ENCODE measurements around the gene C16orf74. TPM values are rescaled to one million over a fixed set of nuclear protein-coding genes. Genes with fewer than 3 reads are reported as not detected.

The C16orf74 gene
- total and polyA plus RNA-seq, 2 experiments from 2014 or later: 3.8 to 7.0 TPM

- WGBS, 2 experiments (ENCODE audit: low coverage in 1 of 2, low lambda C conversion rate in 2 of 2, missing lambda C conversion rate in 2 of 2): 96 to 98% methylated on average over 9 of the region's 9 CpGs
- Histone ChIP-seq H3F3A (ENCODE audit: insufficient read depth) (no peaks in the 10 kb centered on the region), H3K9me2 (ENCODE audit: insufficient read depth) (no peaks in the 10 kb centered on the region), H3K9me3 (ENCODE audit: low read depth) (no peaks in the 10 kb centered on the region), H3K79me2 (ENCODE audit: insufficient read depth) (no peaks in the 10 kb centered on the region), H3K4me2 (ENCODE audit: unreplicated experiment) (no peak overlapping the region), H3K4me3 (no peak overlapping the region), H3K4me1 (ENCODE audit: insufficient read depth) (no peaks in the 10 kb centered on the region), H3K27ac (no peak overlapping the region), H3K9ac (no peak overlapping the region), H3K27me3 (replicated peaks; ENCODE audit: insufficient read depth) (no peaks in the 10 kb centered on the region), H3K36me3 (ENCODE audit: low read depth) (no peaks in the 10 kb centered on the region), H4K20me1 (ENCODE audit: insufficient read depth) (no peaks in the 10 kb centered on the region), H2AFZ (no peak overlapping the region)
- DNase-seq: no peak
- in situ Hi-C loops (cut with MboI): no loop called here
- no peak for TF ChIP-seq EZH2phosphoT487 (IDR thresholded peaks at IDR 0.05; ENCODE audit: insufficient read depth, low read depth)
- no peak for TF ChIP-seq EZH2 (IDR thresholded peaks at IDR 0.05; ENCODE audit: insufficient read depth, poor library complexity, severe bottlenecking)
Observed at GRCh38 chr16:85710732-85711131, 40.2 kb downstream of the C16orf74 start.

- no peaks in the 10 kb centered on the region for H3K9me3 ChIP-seq (ENCODE audit: low read depth)
- no peak overlapping the region for H3K27ac ChIP-seq
- H3K4me3 ChIP-seq: no peak overlapping the region
- no peak overlapping the region for H3K4me2 ChIP-seq (ENCODE audit: unreplicated experiment)
- TF ChIP-seq EZH2 (IDR thresholded peaks at IDR 0.05; ENCODE audit: insufficient read depth, poor library complexity, severe bottlenecking): no peak
- no peak for TF ChIP-seq EZH2phosphoT487 (IDR thresholded peaks at IDR 0.05; ENCODE audit: insufficient read depth, low read depth)
- no peaks in the 10 kb centered on the region for H3K4me1 ChIP-seq (ENCODE audit: insufficient read depth)
- no peaks in the 10 kb centered on the region for H3K79me2 ChIP-seq (ENCODE audit: insufficient read depth)
- no peak overlapping the region for H2AFZ ChIP-seq
- H4K20me1 ChIP-seq (ENCODE audit: insufficient read depth): no peaks in the 10 kb centered on the region
- no peak for DNase-seq
- H3K9ac ChIP-seq: no peak overlapping the region
- no peaks in the 10 kb centered on the region for H3F3A ChIP-seq (ENCODE audit: insufficient read depth)
- H3K36me3 ChIP-seq (ENCODE audit: low read depth): no peaks in the 10 kb centered on the region
- no peaks in the 10 kb centered on the region for H3K27me3 ChIP-seq (replicated peaks; ENCODE audit: insufficient read depth)
- in situ Hi-C loops (cut with MboI): no loop called here
- WGBS, 2 experiments (ENCODE audit: low coverage in 1 of 2, low lambda C conversion rate in 2 of 2, missing lambda C conversion rate in 2 of 2): 85 to 86% methylated on average over 51 to 53 of the region's 53 CpGs
- no peaks in the 10 kb centered on the region for H3K9me2 ChIP-seq (ENCODE audit: insufficient read depth)
Observed at GRCh38 chr16:85709766-85710585, 40.9 kb downstream of the C16orf74 start.

DNA sequence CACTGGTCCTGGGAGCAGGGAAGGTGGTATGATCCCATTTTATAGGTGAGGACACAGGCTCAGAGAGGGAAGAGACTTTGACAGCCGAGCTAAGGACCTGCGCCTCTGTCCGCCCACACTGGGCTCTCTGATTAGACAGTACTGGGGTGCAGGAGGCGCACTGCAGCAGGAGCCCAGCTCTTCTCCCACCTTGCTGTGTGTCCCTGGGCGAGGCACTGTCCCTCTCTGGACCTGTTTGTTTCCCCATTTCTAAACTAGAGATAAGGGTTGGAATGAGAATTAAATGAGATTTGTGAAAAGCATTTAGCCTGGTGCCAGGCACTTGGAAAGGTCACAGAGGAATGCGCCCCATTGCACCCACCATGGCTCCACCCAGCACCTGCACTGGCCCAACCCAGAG, 42.6 kb downstream of the C16orf74 start:
- Histone ChIP-seq H3K4me3 (no peak overlapping the region), H3K79me2 (ENCODE audit: insufficient read depth) (no peaks in the 10 kb centered on the region), H3K27me3 (replicated peaks; ENCODE audit: insufficient read depth) (no peaks in the 10 kb centered on the region), H3K9me3 (ENCODE audit: low read depth) (no peaks in the 10 kb centered on the region), H3K27ac (no peak overlapping the region), H3K4me2 (ENCODE audit: unreplicated experiment) (no peak overlapping the region), H4K20me1 (ENCODE audit: insufficient read depth) (no peaks in the 10 kb centered on the region), H3K9me2 (ENCODE audit: insufficient read depth) (no peaks in the 10 kb centered on the region), H3K9ac (no peak overlapping the region), H3F3A (ENCODE audit: insufficient read depth) (no peaks in the 10 kb centered on the region), H2AFZ (no peak overlapping the region), H3K4me1 (ENCODE audit: insufficient read depth) (no peaks in the 10 kb centered on the region), H3K36me3 (ENCODE audit: low read depth) (no peaks in the 10 kb centered on the region)
- 94 to 96% methylated on average over 6 of the region's 6 CpGs for WGBS, 2 experiments (ENCODE audit: low coverage in 1 of 2, low lambda C conversion rate in 2 of 2, missing lambda C conversion rate in 2 of 2)
- in situ Hi-C loops (cut with MboI): no loop called here
- no peak for TF ChIP-seq EZH2 (IDR thresholded peaks at IDR 0.05; ENCODE audit: insufficient read depth, poor library complexity, severe bottlenecking)
- TF ChIP-seq EZH2phosphoT487 (IDR thresholded peaks at IDR 0.05; ENCODE audit: insufficient read depth, low read depth): no peak
- no peak for DNase-seq

GRCh38 chr16:85707528-85708095, 43.3 kb downstream of the C16orf74 start:
- Histone ChIP-seq H3K9me3 (ENCODE audit: low read depth) (no peaks in the 10 kb centered on the region), H3F3A (ENCODE audit: insufficient read depth) (no peaks in the 10 kb centered on the region), H3K4me1 (ENCODE audit: insufficient read depth) (no peaks in the 10 kb centered on the region), H3K27me3 (replicated peaks; ENCODE audit: insufficient read depth) (no peaks in the 10 kb centered on the region), H4K20me1 (ENCODE audit: insufficient read depth) (no peaks in the 10 kb centered on the region), H3K9me2 (ENCODE audit: insufficient read depth) (no peaks in the 10 kb centered on the region), H3K79me2 (ENCODE audit: insufficient read depth) (no peaks in the 10 kb centered on the region), H3K27ac (no peak overlapping the region), H2AFZ (no peak overlapping the region), H3K36me3 (ENCODE audit: low read depth) (no peaks in the 10 kb centered on the region), H3K4me2 (ENCODE audit: unreplicated experiment) (no peak overlapping the region), H3K9ac (no peak overlapping the region), H3K4me3 (no peak overlapping the region)
- in situ Hi-C loops (cut with MboI): no loop called here
- 89 to 92% methylated on average over 16 of the region's 16 CpGs for WGBS, 2 experiments (ENCODE audit: low coverage in 1 of 2, low lambda C conversion rate in 2 of 2, missing lambda C conversion rate in 2 of 2)
- TF ChIP-seq EZH2 (IDR thresholded peaks at IDR 0.05; ENCODE audit: insufficient read depth, poor library complexity, severe bottlenecking) (no peak), EZH2phosphoT487 (IDR thresholded peaks at IDR 0.05; ENCODE audit: insufficient read depth, low read depth) (no peak)
- no peak for DNase-seq

Measured in GM23248 (cell line).